Upper lobe of left lung (tissue), 6 donors: ENCODE results near the gene LEPROT. TPM values are rescaled to one million over a fixed set of nuclear protein-coding genes. Genes with fewer than 3 reads are reported as not detected.
"Not testable (repeated sequence)": the region's sequence is repeated elsewhere in the genome, so short reads cannot be mapped to it uniquely, and the experiment has no call there.

Source experiments
- ATAC-seq, 2 donors: fragments of 200-7000 bp; cut with Tn5 transposase; one replicate each; pipeline ENCODE4 v1.9.1; 2022; ENCODE audit warnings: mild to moderate bottlenecking in 2 of 2, moderate library complexity in 2 of 2; ENCODE audit not compliant: low FRiP score in 2 of 2
- DNase-seq, 2 donors: peaks; one replicate each; pipeline ENCODE4 v3.0.0-alpha.2; 2019 to 2020
- H3K27ac ChIP-seq, 4 donors: fragments of 200-600 bp; sonication (generic); one replicate each; pipeline ENCODE4 v1.5.1; 2016 to 2019
- H3K27me3 ChIP-seq, 4 donors: fragments of 200-600 bp; sonication (generic); one replicate each; pipeline ENCODE4 v1.5.1; 2017 to 2019
- H3K36me3 ChIP-seq, 4 donors: fragments of 200-600 bp; sonication (generic); one replicate each; pipeline ENCODE4 v1.5.1; 2016 to 2019
- H3K4me1 ChIP-seq, 4 donors: fragments of 200-600 bp; sonication (generic); one replicate each; pipeline ENCODE4 v1.5.1; 2018 to 2019
- H3K4me3 ChIP-seq, 4 donors: fragments of 200-600 bp; sonication (generic); one replicate each; pipeline ENCODE4 v1.5.1; 2017 to 2019; ENCODE audit warnings: mild to moderate bottlenecking in 2 of 4, moderate library complexity in 1 of 4
- H3K9me3 ChIP-seq, 4 donors: fragments of 200-600 bp; sonication (generic); one replicate each; pipeline ENCODE4 v1.5.1; 2018 to 2019
- EP300 ChIP-seq, 4 donors: sonication (generic); formaldehyde crosslinking; IDR thresholded peaks; one replicate each; pipeline ENCODE4 v1.5.1; 2017; ENCODE audit warnings: antibody characterized with exemption in 4 of 4, control low read depth in 2 of 4
- POLR2A ChIP-seq, 4 donors: fragments of 450-650 bp; IDR thresholded peaks; one replicate each; pipeline ENCODE4 v1.5.1; 2016 to 2017; ENCODE audit warnings: antibody characterized with exemption in 4 of 4, mild to moderate bottlenecking in 2 of 4
- POLR2AphosphoS5 ChIP-seq, 2 donors: sonication (generic); formaldehyde crosslinking; IDR thresholded peaks; one replicate each; pipeline ENCODE4 v1.5.1; 2017; ENCODE audit warnings: antibody characterized with exemption in 2 of 2
- WGBS, 2 donors: methylation state at CpG; one replicate each; pipeline ENCODE4 v1.1.5; 2017 to 2018; 5-methylcytosine and 5-hydroxymethylcytosine counted together
- total RNA-seq, 6 donors: library from RNA; depleted of rRNA in 4 of 6; stranded (reverse); fragments of >200 nt in 4 of 6; gene quantifications; one replicate each; pipeline versions ENCODE4 v1.1.0 to v1.2.1, GENCODE V29; 2016 to 2021
- TF ChIP-seq, protein P1 (sequence below), 6 experiments: fragments of 450-650 bp in 4 of 6; fragments of 200-600 bp in 2 of 6; sonication (generic) in 2 of 6; IDR thresholded peaks; one replicate each; pipeline ENCODE4 v1.5.1; 2016 to 2019; ENCODE audit warnings: antibody characterized with exemption in 6 of 6
- donor health status: DM: no; HTN: no; CAD: no; lungs with moderate emphysema.
- donor health status: DM: no; HTN: yes; CAD: no; lungs with severe emphysema.

Gene LEPROT
- total RNA-seq, 6 donors from 2014 or later: 28.0 to 120 (median 72.9) TPM

GRCh38 chr1:65378247-65378946, 42.1 kb upstream of the LEPROT start:
- Histone ChIP-seq H3K27me3 (no peaks in the 10 kb centered on the region), H3K9me3 (no peaks in the 10 kb centered on the region), H3K4me3 (no peak overlapping the region), H3K27ac (no peak overlapping the region), H3K4me1 (no peaks in the 10 kb centered on the region), H3K36me3 (no peaks in the 10 kb centered on the region)
- TF ChIP-seq POLR2A (IDR thresholded peaks at IDR 0.05): no peak
- no peak for TF ChIP-seq EP300 (IDR thresholded peaks at IDR 0.05)
- TF ChIP-seq, protein P1, sequence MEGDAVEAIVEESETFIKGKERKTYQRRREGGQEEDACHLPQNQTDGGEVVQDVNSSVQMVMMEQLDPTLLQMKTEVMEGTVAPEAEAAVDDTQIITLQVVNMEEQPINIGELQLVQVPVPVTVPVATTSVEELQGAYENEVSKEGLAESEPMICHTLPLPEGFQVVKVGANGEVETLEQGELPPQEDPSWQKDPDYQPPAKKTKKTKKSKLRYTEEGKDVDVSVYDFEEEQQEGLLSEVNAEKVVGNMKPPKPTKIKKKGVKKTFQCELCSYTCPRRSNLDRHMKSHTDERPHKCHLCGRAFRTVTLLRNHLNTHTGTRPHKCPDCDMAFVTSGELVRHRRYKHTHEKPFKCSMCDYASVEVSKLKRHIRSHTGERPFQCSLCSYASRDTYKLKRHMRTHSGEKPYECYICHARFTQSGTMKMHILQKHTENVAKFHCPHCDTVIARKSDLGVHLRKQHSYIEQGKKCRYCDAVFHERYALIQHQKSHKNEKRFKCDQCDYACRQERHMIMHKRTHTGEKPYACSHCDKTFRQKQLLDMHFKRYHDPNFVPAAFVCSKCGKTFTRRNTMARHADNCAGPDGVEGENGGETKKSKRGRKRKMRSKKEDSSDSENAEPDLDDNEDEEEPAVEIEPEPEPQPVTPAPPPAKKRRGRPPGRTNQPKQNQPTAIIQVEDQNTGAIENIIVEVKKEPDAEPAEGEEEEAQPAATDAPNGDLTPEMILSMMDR (IDR thresholded peaks at IDR 0.05): no peak
- TF ChIP-seq POLR2AphosphoS5 (IDR thresholded peaks at IDR 0.05): no peak
- DNase-seq: no peak
- 69 to 73% methylated on average over 2 of the region's 2 CpGs for WGBS, 2 donors
- ATAC-seq: no peak

- not testable (repeated sequence) for H3K4me1 ChIP-seq, H3K36me3 ChIP-seq, H3K27ac ChIP-seq, H3K9me3 ChIP-seq, DNase-seq, H3K4me3 ChIP-seq, ATAC-seq, H3K27me3 ChIP-seq
- 95 to 97% methylated on average over 5 of the region's 5 CpGs for WGBS, 2 donors
These were observed 36.0 kb upstream of the LEPROT start for GRCh38 chr1:65384426-65384825.

DNA sequence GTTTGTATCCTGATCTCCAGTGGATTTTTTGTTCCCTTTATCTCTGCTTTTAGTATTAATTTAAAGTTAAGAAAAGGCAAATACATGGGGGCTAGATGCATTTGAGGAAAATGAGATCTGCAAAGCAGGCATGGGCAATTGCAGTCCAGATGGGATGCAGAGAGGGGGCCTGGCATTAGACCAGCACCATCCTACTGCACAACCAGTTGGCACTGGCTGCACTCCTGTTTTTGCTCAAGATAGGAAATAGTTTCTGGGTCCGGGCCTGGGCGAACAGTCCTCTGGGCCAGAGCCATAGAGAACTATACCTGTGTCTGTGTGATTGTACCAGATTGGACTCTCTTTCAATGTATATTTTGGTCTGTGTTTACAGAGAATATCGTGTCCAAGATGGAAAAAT, 34.0 kb upstream of the LEPROT start:
- H3K4me1 ChIP-seq: no peaks in the 10 kb centered on the region
- no peaks in the 10 kb centered on the region for H3K27me3 ChIP-seq
- no peak overlapping the region for H3K4me3 ChIP-seq
- H3K27ac ChIP-seq: no peak overlapping the region
- ATAC-seq: no peak
- 95% methylated on average over 3 of the region's 3 CpGs for WGBS, 2 donors
- no peaks in the 10 kb centered on the region for H3K9me3 ChIP-seq
- H3K36me3 ChIP-seq: peaks cover 0 to 6% (median 0%) of the 10 kb centered on the region in 4 donors
- DNase-seq: no peak
- TF ChIP-seq, protein P1 (IDR thresholded peaks at IDR 0.05): no peak
- TF ChIP-seq POLR2A (IDR thresholded peaks at IDR 0.05): no peak
- no peak for TF ChIP-seq POLR2AphosphoS5 (IDR thresholded peaks at IDR 0.05)
- no peak for TF ChIP-seq EP300 (IDR thresholded peaks at IDR 0.05)

- WGBS, 2 donors: 90 to 94% methylated on average over 2 of the region's 2 CpGs
- Histone ChIP-seq H3K4me3 (no peak overlapping the region), H3K4me1 (no peaks in the 10 kb centered on the region), H3K36me3 (peaks cover 0 to 6% (median 0%) of the 10 kb centered on the region in 4 donors), H3K27me3 (no peaks in the 10 kb centered on the region), H3K9me3 (no peaks in the 10 kb centered on the region), H3K27ac (no peak overlapping the region)
- TF ChIP-seq POLR2A (IDR thresholded peaks at IDR 0.05) (no peak), EP300 (IDR thresholded peaks at IDR 0.05) (no peak), POLR2AphosphoS5 (IDR thresholded peaks at IDR 0.05) (no peak)
- TF ChIP-seq, protein P1 (IDR thresholded peaks at IDR 0.05): no peak
- no peak for ATAC-seq
- no peak for DNase-seq
These were observed 32.6 kb upstream of the LEPROT start for GRCh38 chr1:65387821-65388220.

DNA sequence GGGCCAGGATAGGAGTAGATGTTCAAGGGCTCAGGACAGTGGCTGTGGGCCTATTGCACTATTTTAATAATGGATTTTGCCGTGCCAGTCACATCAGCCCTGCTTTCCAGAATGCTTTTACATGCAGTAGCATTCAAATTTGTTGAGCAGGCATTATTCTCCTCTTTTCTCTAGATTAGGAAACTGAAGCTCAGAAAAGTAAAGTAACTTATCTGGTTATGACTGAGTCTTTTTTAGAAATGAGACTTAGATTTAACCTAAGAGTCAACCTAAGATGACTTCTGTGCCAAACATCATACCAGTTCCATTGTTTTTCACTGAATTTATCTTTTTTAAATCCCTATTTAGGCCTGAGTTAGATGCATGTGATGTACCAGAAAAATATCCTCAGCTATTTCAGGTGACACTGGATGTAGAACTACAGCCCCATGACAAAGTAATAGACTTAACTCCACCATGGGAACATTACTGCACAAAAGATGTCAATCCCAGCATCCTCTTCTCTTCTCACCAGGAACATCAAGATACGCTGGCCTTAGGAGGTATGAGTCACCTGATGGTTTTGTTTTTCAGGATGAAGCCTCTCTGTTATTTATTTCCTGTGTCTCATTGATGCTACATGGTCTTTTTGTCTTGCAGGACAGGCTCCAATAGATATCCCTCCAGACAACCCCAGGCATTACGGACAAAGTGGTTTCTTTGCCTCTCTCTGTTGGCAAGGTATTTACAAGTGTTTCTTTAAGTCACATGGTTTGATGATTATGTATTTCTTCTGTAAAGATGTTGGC, 31.4 kb upstream of the LEPROT start:
- ATAC-seq (no peak), DNase-seq (no peak)
- no peaks in the 10 kb centered on the region for H3K9me3 ChIP-seq
- H3K4me3 ChIP-seq: no peak overlapping the region
- WGBS, 2 donors: 90 to 95% methylated on average over 3 of the region's 3 CpGs
- no peaks in the 10 kb centered on the region for H3K27me3 ChIP-seq
- TF ChIP-seq POLR2AphosphoS5 (IDR thresholded peaks at IDR 0.05) (no peak), EP300 (IDR thresholded peaks at IDR 0.05) (no peak), POLR2A (IDR thresholded peaks at IDR 0.05) (no peak)
- TF ChIP-seq, protein P1 (IDR thresholded peaks at IDR 0.05): no peak
- H3K27ac ChIP-seq: no peak overlapping the region
- H3K4me1 ChIP-seq: no peaks in the 10 kb centered on the region
- peaks cover 0 to 6% (median 0%) of the 10 kb centered on the region in 4 donors for H3K36me3 ChIP-seq
